Ovary (tissue), 9 donors: ENCODE data around the gene MAGEA2B. TPM values are rescaled to one million over a fixed set of nuclear protein-coding genes. Genes with fewer than 3 reads are reported as not detected.
"Not testable (repeated sequence)": the region's sequence is repeated elsewhere in the genome, so short reads cannot be mapped to it uniquely, and the experiment has no call there.

Source experiments
- DNase-seq, 5 donors: peaks; one replicate each; pipeline ENCODE4 v3.0.0-alpha.2; 2019 to 2020
- H3K27ac ChIP-seq, 2 donors: fragments of 200-600 bp; one replicate each; pipeline versions ENCODE4 v1.5.1 to v1.8.0; 2019 to 2022
- H3K27me3 ChIP-seq: fragments of 200-600 bp; one replicate; pipeline ENCODE4 v1.8.0; 2022
- H3K36me3 ChIP-seq: fragments of 200-600 bp; sonication (generic); one replicate; pipeline ENCODE4 v1.5.1; 2019
- H3K4me1 ChIP-seq: one replicate; pipeline ENCODE4 v1.8.1; 2013; ENCODE audit warnings: mild to moderate bottlenecking, moderate library complexity; ENCODE audit not compliant: insufficient read depth
- H3K4me3 ChIP-seq: fragments of 200-600 bp; sonication (generic); one replicate; pipeline ENCODE4 v1.5.1; 2017
- H3K9me3 ChIP-seq, 2 donors: fragments of 200-600 bp in 1 of 2; sonication (generic) in 1 of 2; one replicate each; pipeline versions ENCODE4 v1.5.1 to v1.8.1; 2013 to 2019; ENCODE audit warnings: mild to moderate bottlenecking in 1 of 2, moderate library complexity in 1 of 2
- CTCF ChIP-seq, 3 donors: fragments of 450-650 bp in 2 of 3; fragments of 200-600 bp in 1 of 3; IDR thresholded peaks; one replicate each; pipeline versions ENCODE4 v1.5.1 to v1.8.0; 2016 to 2022; ENCODE audit warnings: antibody characterized with exemption in 3 of 3, mild to moderate bottlenecking in 1 of 3
- EP300 ChIP-seq: sonication (generic); formaldehyde crosslinking; IDR thresholded peaks from one replicate; pipeline ENCODE4 v1.6.1; 2017; ENCODE audit warnings: antibody characterized with exemption
- POLR2A ChIP-seq: fragments of 450-650 bp; IDR thresholded peaks from one replicate; pipeline ENCODE4 v1.6.1; 2017; ENCODE audit warnings: antibody characterized with exemption, mild to moderate bottlenecking, moderate library complexity
- WGBS, 3 donors: extraction: QIAGEN DNeasy Blood & Tissue Kit in 1 of 3; methylation state at CpG; one replicate each; pipeline versions ENCODE4 v1.1.5 to v1.1.7; 2013 to 2017; 5-methylcytosine and 5-hydroxymethylcytosine counted together
- intact Hi-C, 4 donors: fragments of 100-400 bp; cut with DNase I; formaldehyde crosslinking; loops; one replicate each; pipeline versions ENCODE4 v1.11.0 to v1.15.1; 2022 to 2023
- polyA plus RNA-seq, 2 donors: library from polyadenylated mRNA; stranded (reverse); fragments of 200-250 nt in 1 of 2; fragments of 350-450 nt in 1 of 2; fragmentation: Illumina TruSeq in 1 of 2; extraction: RNeasy Lipid Tissue Mini Kit (QIAGEN cat#74804) in 1 of 2; gene quantifications; one replicate each; pipeline ENCODE4 v1.2.3, GENCODE V29; 2013 to 2014
- total RNA-seq, 7 donors: library from RNA; depleted of rRNA in 2 of 7; stranded (reverse); fragments of >200 nt in 2 of 7; fragmentation: NEBNext Ultra II Directional in 3 of 7; extraction: Animal tissue kit (Norgen Biotek cat#: 25700) in 3 of 7; gene quantifications; one replicate each; pipeline versions ENCODE4 v1.1.0 to v1.2.4, GENCODE V29; 2016 to 2023
- donor health status: DM: no; HTN: no; CAD: no; lungs with moderate emphysema.
- donor health status: DM: no; HTN: no; CAD: no.
- donor health status: Bipolar disorder and iron deficiency.
- donor health status: DM: yes; HTN: yes; CAD: no.
- donor health status: DM: no; HTN: no; CAD: no.
- donor health status: DM: yes; HTN: yes; CAD: no.

Gene MAGEA2B
- total and polyA plus RNA-seq, 9 donors: 0.13 TPM; not detected in 8

- Histone ChIP-seq H3K27ac (no peak overlapping the region), H3K9me3 (no peaks in the 10 kb centered on the region), H3K4me3 (no peak overlapping the region), H3K4me1 (no peaks in the 10 kb centered on the region), H3K27me3 (no peaks in the 10 kb centered on the region), H3K36me3 (no peaks in the 10 kb centered on the region)
- intact Hi-C loops: no loop called here
- TF ChIP-seq CTCF (IDR thresholded peaks at IDR 0.05) (no peak), POLR2A (no peak), EP300 (no peak)
- peak in 1 of 5 donors; percentile 3 for DNase-seq
- WGBS, 3 donors: 54 to 86% (median 77%) methylated on average over 7 of the region's 7 CpGs
Observed at GRCh38 chrX:152725409-152725808, 11.0 kb downstream of the MAGEA2B start.

- peak in 2 of 5 donors; percentile 8 to 19 for DNase-seq
- Histone ChIP-seq H3K4me1 (no peaks in the 10 kb centered on the region), H3K9me3 (no peaks in the 10 kb centered on the region), H3K27ac (no peak within 1 kb of the TSS), H3K4me3 (no peak within 1 kb of the TSS), H3K27me3 (no peaks in the 10 kb centered on the region), H3K36me3 (no peaks in the 10 kb centered on the region)
- WGBS, 3 donors: 83 to 90% (median 88%) methylated on average over 16 to 20 of the region's 21 CpGs
- intact Hi-C loops: no loop called here
- TF ChIP-seq CTCF (IDR thresholded peaks at IDR 0.05) (no peak), EP300 (no peak), POLR2A (no peak)
Observed at GRCh38 chrX:152733261-152733975, 19.0 kb downstream of the MAGEA2B start, which contains the start of the genes CSAG1 and MAGEA12. TSS of gene CSAG1 (minus strand) at chrX:152733721. CDS start at chrX:152732460, 1,261 bp downstream. TSS of gene MAGEA12 (plus strand) at chrX:152733757. CDS start at chrX:152736162, 2,405 bp downstream.

GRCh38 chrX:152734143-152734858 lies 19.9 kb downstream of the MAGEA2B start:
- H3K36me3 ChIP-seq, H3K9me3 ChIP-seq, H3K27ac ChIP-seq, intact Hi-C loops, H3K4me1 ChIP-seq, H3K27me3 ChIP-seq, H3K4me3 ChIP-seq: not testable (repeated sequence)
- DNase-seq: peak in 2 of 5 donors; percentile 9
- 87 to 90% (median 90%) methylated on average over 22 of the region's 22 CpGs for WGBS, 3 donors

GRCh38 chrX:152735101-152735500 lies 20.7 kb downstream of the MAGEA2B start:
- Histone ChIP-seq H3K9me3 (no peaks in the 10 kb centered on the region), H3K4me3 (no peak overlapping the region), H3K27ac (no peak overlapping the region), H3K36me3 (no peaks in the 10 kb centered on the region), H3K4me1 (no peaks in the 10 kb centered on the region), H3K27me3 (no peaks in the 10 kb centered on the region)
- WGBS, 3 donors: 45 to 71% (median 55%) methylated on average over 2 of the region's 2 CpGs
- no peak for TF ChIP-seq POLR2A
- no peak for TF ChIP-seq CTCF (IDR thresholded peaks at IDR 0.05)
- TF ChIP-seq EP300: no peak
- peak in 1 of 5 donors; percentile 9 for DNase-seq
- intact Hi-C loops: no loop called here
